Peyer's patch (tissue), 4 donors: ENCODE results near the gene OSBPL5.

Experiments
- POLR2A ChIP-seq, 2 donors: fragments of 450-650 bp; IDR thresholded peaks; one replicate each; pipeline ENCODE4 v1.5.1; 2017; ENCODE audit warnings: antibody characterized with exemption in 2 of 2, mild to moderate bottlenecking in 2 of 2, moderate library complexity in 2 of 2
- TF ChIP-seq, protein P1 (sequence below), 6 experiments: fragments of 450-650 bp in 4 of 6; fragments of 200-600 bp in 2 of 6; sonication (generic) in 1 of 6; IDR thresholded peaks; one replicate each; pipeline ENCODE4 v1.5.1; 2017 to 2019; ENCODE audit warnings: antibody characterized with exemption in 6 of 6, mild to moderate bottlenecking in 3 of 6, moderate library complexity in 1 of 6

DNA sequence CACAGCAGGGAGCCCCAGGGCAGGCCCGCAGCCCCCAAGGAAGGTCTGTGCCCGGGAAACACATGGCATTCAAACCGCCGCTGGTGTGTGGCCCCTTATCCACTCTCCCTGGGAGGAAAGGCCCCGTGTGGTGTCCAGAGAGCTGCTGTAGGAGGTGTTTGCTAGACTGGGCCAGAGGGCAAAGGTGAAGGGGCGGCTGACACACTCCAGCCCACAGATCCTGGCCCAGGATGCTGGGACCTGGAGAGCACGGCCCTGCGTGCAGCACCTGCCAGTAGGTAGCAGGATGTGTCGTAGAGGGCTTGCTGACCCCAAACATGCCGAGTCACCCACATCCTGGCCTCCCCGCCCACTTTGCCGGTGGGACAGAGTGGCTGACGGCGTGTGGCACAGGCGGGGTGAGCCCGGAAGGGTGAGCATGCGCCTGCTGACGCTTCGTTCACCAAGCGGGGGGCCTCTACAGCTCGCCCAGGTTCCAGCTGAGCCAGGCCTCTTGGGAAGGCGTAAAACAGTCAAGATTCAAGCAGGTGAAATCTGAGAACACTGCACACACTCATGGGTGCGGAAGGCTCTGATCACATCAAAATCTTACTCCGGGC, 11.0 kb downstream of the OSBPL5 start:
- TF ChIP-seq, protein P1, sequence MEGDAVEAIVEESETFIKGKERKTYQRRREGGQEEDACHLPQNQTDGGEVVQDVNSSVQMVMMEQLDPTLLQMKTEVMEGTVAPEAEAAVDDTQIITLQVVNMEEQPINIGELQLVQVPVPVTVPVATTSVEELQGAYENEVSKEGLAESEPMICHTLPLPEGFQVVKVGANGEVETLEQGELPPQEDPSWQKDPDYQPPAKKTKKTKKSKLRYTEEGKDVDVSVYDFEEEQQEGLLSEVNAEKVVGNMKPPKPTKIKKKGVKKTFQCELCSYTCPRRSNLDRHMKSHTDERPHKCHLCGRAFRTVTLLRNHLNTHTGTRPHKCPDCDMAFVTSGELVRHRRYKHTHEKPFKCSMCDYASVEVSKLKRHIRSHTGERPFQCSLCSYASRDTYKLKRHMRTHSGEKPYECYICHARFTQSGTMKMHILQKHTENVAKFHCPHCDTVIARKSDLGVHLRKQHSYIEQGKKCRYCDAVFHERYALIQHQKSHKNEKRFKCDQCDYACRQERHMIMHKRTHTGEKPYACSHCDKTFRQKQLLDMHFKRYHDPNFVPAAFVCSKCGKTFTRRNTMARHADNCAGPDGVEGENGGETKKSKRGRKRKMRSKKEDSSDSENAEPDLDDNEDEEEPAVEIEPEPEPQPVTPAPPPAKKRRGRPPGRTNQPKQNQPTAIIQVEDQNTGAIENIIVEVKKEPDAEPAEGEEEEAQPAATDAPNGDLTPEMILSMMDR (IDR thresholded peaks at IDR 0.05) = no peak
- TF ChIP-seq POLR2A (IDR thresholded peaks at IDR 0.05) = no peak
